GM23248 (cell line): ENCODE measurements around the gene TCTN2. TPM values are rescaled to one million over a fixed set of nuclear protein-coding genes. Genes with fewer than 3 reads are reported as not detected.

Source experiments
- DNase-seq: peaks from one replicate; pipeline ENCODE4 v3.0.0-alpha.2; 2015
- H2AFZ ChIP-seq: fragments of 200-600 bp; sonication (generic); 2 replicates; pipeline ENCODE4 v1.6.1; 2016; ENCODE audit warnings: antibody characterized with exemption
- H3F3A ChIP-seq: fragments of 200-600 bp; sonication (generic); 2 replicates; pipeline ENCODE4 v1.6.1; 2016; ENCODE audit warnings: mild to moderate bottlenecking, antibody characterized with exemption, mixed run types; ENCODE audit not compliant: insufficient read depth
- H3K27ac ChIP-seq: fragments of 200-600 bp; sonication (generic); 2 replicates; pipeline ENCODE4 v1.5.1; 2016; ENCODE audit warnings: mild to moderate bottlenecking
- H3K27me3 ChIP-seq: fragments of 200-600 bp; sonication (generic); replicated peaks from 2 replicates; pipeline ENCODE4 v1.6.1; 2016; ENCODE audit warnings: mild to moderate bottlenecking; ENCODE audit not compliant: insufficient read depth
- H3K36me3 ChIP-seq: fragments of 200-600 bp; sonication (generic); 2 replicates; pipeline ENCODE4 v1.6.1; 2016; ENCODE audit warnings: low read depth, mild to moderate bottlenecking
- H3K4me1 ChIP-seq: fragments of 200-600 bp; sonication (generic); 2 replicates; pipeline ENCODE4 v1.6.1; 2016; ENCODE audit warnings: mild to moderate bottlenecking; ENCODE audit not compliant: insufficient read depth
- H3K4me2 ChIP-seq: fragments of 200-600 bp; sonication (generic); one replicate; pipeline ENCODE4 v1.6.1; 2016; ENCODE audit warnings: mild to moderate bottlenecking; ENCODE audit not compliant: unreplicated experiment
- H3K4me3 ChIP-seq: fragments of 200-600 bp; sonication (generic); 2 replicates; pipeline ENCODE4 v1.5.1; 2016; ENCODE audit warnings: mild to moderate bottlenecking
- H3K79me2 ChIP-seq: fragments of 200-600 bp; sonication (generic); 2 replicates; pipeline ENCODE4 v1.6.1; 2016; ENCODE audit warnings: mild to moderate bottlenecking; ENCODE audit not compliant: insufficient read depth
- H3K9ac ChIP-seq: fragments of 200-600 bp; sonication (generic); 2 replicates; pipeline ENCODE4 v1.6.1; 2016; ENCODE audit warnings: mild to moderate bottlenecking
- H3K9me2 ChIP-seq: fragments of 200-600 bp; sonication (generic); 2 replicates; pipeline ENCODE4 v1.6.1; 2016; ENCODE audit warnings: mixed run types, mild to moderate bottlenecking, moderate library complexity; ENCODE audit not compliant: insufficient read depth
- H3K9me3 ChIP-seq: fragments of 200-600 bp; sonication (generic); one replicate; pipeline ENCODE4 v1.6.1; 2017; ENCODE audit warnings: low read depth
- H4K20me1 ChIP-seq: fragments of 200-600 bp; sonication (generic); 2 replicates; pipeline ENCODE4 v1.6.0; 2016; ENCODE audit not compliant: insufficient read depth
- EZH2 ChIP-seq: fragments of 200-600 bp; sonication (generic); IDR thresholded peaks from 2 replicates; pipeline ENCODE4 v1.6.1; 2018; ENCODE audit warnings: antibody characterized with exemption, mild to moderate bottlenecking; ENCODE audit not compliant: insufficient read depth, poor library complexity, severe bottlenecking
- EZH2phosphoT487 ChIP-seq: fragments of 200-600 bp; sonication (generic); IDR thresholded peaks from 2 replicates; pipeline ENCODE4 v1.6.1; 2018; ENCODE audit warnings: antibody characterized with exemption, moderate library complexity, mild to moderate bottlenecking, low read depth; ENCODE audit not compliant: insufficient read depth
- WGBS, 2 experiments: methylation state at CpG; one replicate each; pipeline ENCODE4 v1.1.6; 2015 to 2017; ENCODE audit warnings: low lambda C conversion rate in 2 of 2, low coverage in 1 of 2; ENCODE audit errors: missing lambda C conversion rate in 2 of 2; 5-methylcytosine and 5-hydroxymethylcytosine counted together
- in situ Hi-C: fragments of 300-500 bp; cut with MboI; formaldehyde crosslinking; loops from 2 replicates; pipeline ENCODE4 v1.15.0; 2020
- polyA plus RNA-seq: library from polyadenylated mRNA; unstranded; fragments of >200 nt; fragmentation: Nextera tagmentation; extraction: Ambion mirVana; gene quantifications from 2 replicates; pipeline ENCODE4 v1.2.1, GENCODE V29; 2016
- total RNA-seq: library from RNA; depleted of rRNA; stranded (reverse); fragments of >200 nt; shearing (Covaris generic); gene quantifications from 2 replicates; pipeline ENCODE4 v1.2.3, GENCODE V29; 2014; rRNA removed

Gene TCTN2
- total and polyA plus RNA-seq, 2 experiments from 2014 or later: 5.0 to 9.3 TPM

DNA sequence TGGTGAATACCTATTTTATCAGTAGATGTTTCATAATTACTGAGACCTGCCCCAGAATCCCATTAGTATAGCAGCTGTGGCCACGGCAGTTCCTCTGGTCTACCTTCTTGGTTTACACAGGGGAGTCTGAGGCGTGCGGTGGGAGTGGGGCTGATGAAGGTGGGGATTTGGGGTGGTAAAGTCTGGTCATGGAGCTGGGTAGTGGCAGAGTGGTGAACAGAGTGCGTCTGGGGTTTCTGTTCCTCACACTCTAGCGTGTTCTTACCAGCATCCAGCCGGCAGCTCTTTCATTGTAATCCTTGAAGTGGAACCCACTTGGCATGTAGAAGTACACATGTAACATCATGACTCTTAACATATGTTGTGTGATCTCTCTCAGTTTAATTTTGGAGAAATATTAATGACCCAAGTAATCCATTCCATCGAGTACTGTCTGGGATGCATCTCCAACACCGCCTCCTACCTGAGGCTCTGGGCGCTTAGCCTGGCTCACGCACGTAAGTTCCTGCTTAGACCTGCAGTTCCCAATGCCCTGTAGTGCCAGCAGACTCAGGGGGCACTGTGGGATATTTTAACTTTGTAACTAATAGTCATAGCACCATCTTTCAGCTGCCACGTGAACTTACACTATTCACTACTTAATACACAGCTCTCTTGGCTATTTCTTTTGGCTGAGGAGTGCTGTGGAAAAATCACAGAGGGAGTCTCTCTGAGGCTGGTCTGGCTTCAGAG lies 83.3 kb downstream of the TCTN2 start:
- H3K27me3 ChIP-seq: no peaks in the 10 kb centered on the region
- no peaks in the 10 kb centered on the region for H3F3A ChIP-seq
- no peaks in the 10 kb centered on the region for H4K20me1 ChIP-seq
- H3K27ac ChIP-seq: no peak overlapping the region
- H3K79me2 ChIP-seq: no peaks in the 10 kb centered on the region
- no peak overlapping the region for H3K4me2 ChIP-seq
- H3K4me1 ChIP-seq: 0 out of 2 replicates have a peak, but pooled peaks cover 3% of the 10 kb centered on the region
- H3K4me3 ChIP-seq: no peak overlapping the region
- no peak overlapping the region for H3K9ac ChIP-seq
- no peaks in the 10 kb centered on the region for H3K9me3 ChIP-seq
- no peaks in the 10 kb centered on the region for H3K9me2 ChIP-seq
- peaks cover 19% of the 10 kb centered on the region; the same call in 1 of the 2 replicates for H3K36me3 ChIP-seq
- DNase-seq: no peak
- in situ Hi-C loops: no loop called here
- 95% methylated on average over 12 of the region's 12 CpGs for WGBS, 2 experiments
- TF ChIP-seq EZH2: no peak
- no peak for TF ChIP-seq EZH2phosphoT487
- H2AFZ ChIP-seq: no peak overlapping the region

DNA sequence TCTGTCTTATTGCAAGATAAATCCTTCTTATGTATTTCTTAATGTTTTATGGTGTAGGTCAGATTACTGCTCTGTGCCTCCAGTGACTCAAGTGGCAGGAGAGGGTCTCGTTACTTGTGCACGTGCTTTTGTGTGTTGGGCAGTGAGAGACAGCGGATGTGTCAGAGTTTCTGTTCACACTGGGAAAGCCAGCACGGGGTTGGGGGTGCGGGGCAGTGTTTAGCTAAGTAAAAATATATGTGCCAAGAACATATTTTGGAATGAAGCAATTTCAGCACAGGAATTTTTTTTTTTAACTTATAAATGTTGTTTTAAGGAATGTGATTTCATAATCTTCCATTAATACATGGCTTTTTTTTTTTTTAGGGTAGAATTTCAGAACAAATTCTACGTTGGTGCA lies 86.6 kb downstream of the TCTN2 start:
- no peaks in the 10 kb centered on the region for H3K27me3 ChIP-seq
- in situ Hi-C loops: no loop called here
- WGBS, 2 experiments: 79 to 85% methylated on average over 6 of the region's 6 CpGs
- no peak overlapping the region for H2AFZ ChIP-seq
- no peaks in the 10 kb centered on the region for H3K9me3 ChIP-seq
- 0 out of 2 replicates have a peak, but pooled peaks cover 3% of the 10 kb centered on the region for H3K4me1 ChIP-seq
- H3K9ac ChIP-seq: no peak overlapping the region
- no peak overlapping the region for H3K4me2 ChIP-seq
- H3K4me3 ChIP-seq: no peak overlapping the region
- DNase-seq: peak; percentile 41
- no peaks in the 10 kb centered on the region for H3K9me2 ChIP-seq
- H3K79me2 ChIP-seq: no peaks in the 10 kb centered on the region
- H3F3A ChIP-seq: no peaks in the 10 kb centered on the region
- no peak overlapping the region for H3K27ac ChIP-seq
- no peak for TF ChIP-seq EZH2
- TF ChIP-seq EZH2phosphoT487: no peak
- no peaks in the 10 kb centered on the region for H4K20me1 ChIP-seq
- peaks cover 14% of the 10 kb centered on the region; the same call in 1 of the 2 replicates for H3K36me3 ChIP-seq

Other genes starting within 250 kb of the TCTN2 start
- gene RILPL2, start 234.4 kb upstream of the TCTN2 start, total RNA-seq: 2.5 and 2.8 TPM in 2 replicates
- gene RILPL2, start 234.4 kb upstream of the TCTN2 start, polyA plus RNA-seq: 4.1 and 4.4 TPM in 2 replicates
- 9.8 and 19.0 TPM in 2 replicates for gene SNRNP35, start 213.0 kb upstream of the TCTN2 start, total RNA-seq
- gene SNRNP35, start 213.0 kb upstream of the TCTN2 start, polyA plus RNA-seq: 17.6 and 20.0 TPM in 2 replicates
- gene RILPL1, start 137.4 kb upstream of the TCTN2 start, total RNA-seq: 16.6 and 29.8 TPM in 2 replicates
- gene RILPL1, start 137.4 kb upstream of the TCTN2 start, polyA plus RNA-seq: 2.9 and 3.6 TPM in 2 replicates
- gene TMED2, start 86.6 kb upstream of the TCTN2 start, total RNA-seq: 440 and 494 TPM in 2 replicates
- 560 and 574 TPM in 2 replicates for gene TMED2, start 86.6 kb upstream of the TCTN2 start, polyA plus RNA-seq
- gene DDX55, start 69.0 kb upstream of the TCTN2 start, total RNA-seq: 10.5 and 20.4 TPM in 2 replicates
- gene DDX55, start 69.0 kb upstream of the TCTN2 start, polyA plus RNA-seq: 13.6 and 16.5 TPM in 2 replicates
- gene EIF2B1, start 37.4 kb upstream of the TCTN2 start, total RNA-seq: 88.0 and 108 TPM in 2 replicates
- 63.3 and 63.5 TPM in 2 replicates for gene EIF2B1, start 37.4 kb upstream of the TCTN2 start, polyA plus RNA-seq
- gene GTF2H3, start 37.3 kb upstream of the TCTN2 start, total RNA-seq: 38.7 and 54.5 TPM in 2 replicates
- 24.2 and 25.8 TPM in 2 replicates for gene GTF2H3, start 37.3 kb upstream of the TCTN2 start, polyA plus RNA-seq
- gene ATP6V0A2, start 41.2 kb downstream of the TCTN2 start, total RNA-seq: 22.3 and 30.2 TPM in 2 replicates
- gene ATP6V0A2, start 41.2 kb downstream of the TCTN2 start, polyA plus RNA-seq: 12.9 and 13.3 TPM in 2 replicates
- gene DNAH10, start 91.2 kb downstream of the TCTN2 start, total RNA-seq: 0.11 and 0.13 TPM in 2 replicates
- gene DNAH10, start 91.2 kb downstream of the TCTN2 start, polyA plus RNA-seq: 0.32 and 0.44 TPM in 2 replicates